ENCODE measurements around the gene NOTCH3.

GRCh38 chr19:15201374-15202023, 704 bp upstream of the NOTCH3 start:
- TF ChIP-seq CTCF (IDR thresholded peaks at IDR 0.05), result no peak
- no peak for TF ChIP-seq POLR2AphosphoS5 (IDR thresholded peaks at IDR 0.05)
